Smooth muscle cell (in vitro differentiated cells): ENCODE measurements around the gene SYT1. TPM values are rescaled to one million over a fixed set of nuclear protein-coding genes. Genes with fewer than 3 reads are reported as not detected.

ENCODE experiments used
- DNase-seq: peaks from one replicate; lab custom pipeline; 2025; ENCODE audit not compliant: unreplicated experiment; lab: John Stamatoyannopoulos, UW
- H2AFZ ChIP-seq: fragments of 200-600 bp; sonication (generic); 2 replicates; pipeline ENCODE4 v1.6.0; 2016; ENCODE audit warnings: antibody characterized with exemption, low read depth, mild to moderate bottlenecking
- H3F3A ChIP-seq: fragments of 200-600 bp; sonication (generic); 2 replicates; pipeline ENCODE4 v1.6.0; 2017; ENCODE audit warnings: antibody characterized with exemption, low read depth
- H3K27ac ChIP-seq: fragments of 200-600 bp; sonication (generic); 2 replicates; pipeline ENCODE4 v1.5.1; 2016; ENCODE audit warnings: low read depth, mild to moderate bottlenecking
- H3K27me3 ChIP-seq: fragments of 200-600 bp; sonication (generic); 2 replicates; pipeline ENCODE4 v1.6.1; 2016; ENCODE audit warnings: low read depth, mild to moderate bottlenecking
- H3K36me3 ChIP-seq: fragments of 200-600 bp; sonication (generic); 2 replicates; pipeline ENCODE4 v1.5.1; 2016; ENCODE audit warnings: low read depth
- H3K4me1 ChIP-seq: fragments of 200-600 bp; sonication (generic); 2 replicates; pipeline ENCODE4 v1.5.1; 2016; ENCODE audit warnings: low read depth
- H3K4me2 ChIP-seq: fragments of 200-600 bp; sonication (generic); 2 replicates; pipeline ENCODE4 v1.6.0; 2016; ENCODE audit warnings: mild to moderate bottlenecking
- H3K4me3 ChIP-seq: fragments of 200-600 bp; sonication (generic); 2 replicates; pipeline ENCODE4 v1.5.1; 2016; ENCODE audit warnings: mild to moderate bottlenecking
- H3K79me2 ChIP-seq: fragments of 200-600 bp; sonication (generic); 2 replicates; pipeline ENCODE4 v1.6.0; 2016; ENCODE audit warnings: low read depth, mild to moderate bottlenecking
- H3K9ac ChIP-seq: fragments of 200-600 bp; sonication (generic); 2 replicates; pipeline ENCODE4 v1.6.0; 2016; ENCODE audit warnings: low read depth
- H3K9me3 ChIP-seq: fragments of 200-600 bp; sonication (generic); replicated peaks from 2 replicates; pipeline ENCODE4 v1.5.1; 2016; ENCODE audit warnings: low read depth
- H4K20me1 ChIP-seq: fragments of 200-600 bp; sonication (generic); 2 replicates; pipeline ENCODE4 v1.6.0; 2016; ENCODE audit warnings: low read depth
- WGBS: methylation state at CpG from one replicate; pipeline ENCODE4 v1.1.7; 2016; ENCODE audit warnings: low lambda C conversion rate; 5-methylcytosine and 5-hydroxymethylcytosine counted together
- polyA plus RNA-seq: library from polyadenylated mRNA; unstranded; fragments of >200 nt; fragmentation: Nextera tagmentation; extraction: Ambion mirVana; gene quantifications from 2 replicates; pipeline ENCODE4 v1.2.1, GENCODE V29; 2016
- total RNA-seq: library from RNA; depleted of rRNA; stranded (reverse); fragments of >200 nt; gene quantifications from 2 replicates; pipeline ENCODE4 v1.2.3, GENCODE V29; 2014
- TF ChIP-seq, protein P1 (sequence below): fragments of 200-600 bp; sonication (generic); IDR thresholded peaks from 2 replicates; pipeline ENCODE4 v1.5.1; 2017; ENCODE audit warnings: borderline replicate concordance, mild to moderate bottlenecking, antibody characterized with exemption; ENCODE audit not compliant: insufficient read depth, poor library complexity, severe bottlenecking

SYT1 gene
- total and polyA plus RNA-seq, 2 experiments from 2014 or later = 5.2 to 10.2 TPM

DNA sequence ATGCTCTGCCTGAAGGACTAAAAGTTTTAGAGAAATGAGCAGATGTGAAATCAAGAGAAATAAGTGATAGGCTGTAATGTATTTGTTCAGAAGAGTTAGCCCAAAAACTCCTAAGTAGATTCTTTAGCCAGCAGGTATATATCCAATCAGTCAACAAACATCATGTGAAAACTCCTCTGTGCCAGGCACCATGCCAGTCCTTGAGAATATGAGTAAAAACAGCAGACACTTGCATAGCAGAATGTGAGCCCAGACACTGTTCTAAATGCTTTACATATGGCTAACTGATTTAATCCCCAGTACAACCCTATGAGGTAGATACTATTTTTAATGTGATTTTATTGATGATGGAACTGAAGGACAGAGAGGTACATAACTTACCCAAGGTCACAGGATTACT, 496.4 kb downstream of the SYT1 start:
- Histone ChIP-seq H2AFZ (no peak overlapping the region), H3K36me3 (no peaks in the 10 kb centered on the region), H3K9me3 (no peaks in the 10 kb centered on the region), H3K4me1 (no peaks in the 10 kb centered on the region), H3K27me3 (no peaks in the 10 kb centered on the region), H3K9ac (no peak overlapping the region), H4K20me1 (no peaks in the 10 kb centered on the region), H3K4me3 (no peak overlapping the region), H3F3A (no peaks in the 10 kb centered on the region), H3K27ac (no peak overlapping the region), H3K4me2 (no peak overlapping the region), H3K79me2 (no peaks in the 10 kb centered on the region)
- DNase-seq = no peak
- TF ChIP-seq, protein P1, sequence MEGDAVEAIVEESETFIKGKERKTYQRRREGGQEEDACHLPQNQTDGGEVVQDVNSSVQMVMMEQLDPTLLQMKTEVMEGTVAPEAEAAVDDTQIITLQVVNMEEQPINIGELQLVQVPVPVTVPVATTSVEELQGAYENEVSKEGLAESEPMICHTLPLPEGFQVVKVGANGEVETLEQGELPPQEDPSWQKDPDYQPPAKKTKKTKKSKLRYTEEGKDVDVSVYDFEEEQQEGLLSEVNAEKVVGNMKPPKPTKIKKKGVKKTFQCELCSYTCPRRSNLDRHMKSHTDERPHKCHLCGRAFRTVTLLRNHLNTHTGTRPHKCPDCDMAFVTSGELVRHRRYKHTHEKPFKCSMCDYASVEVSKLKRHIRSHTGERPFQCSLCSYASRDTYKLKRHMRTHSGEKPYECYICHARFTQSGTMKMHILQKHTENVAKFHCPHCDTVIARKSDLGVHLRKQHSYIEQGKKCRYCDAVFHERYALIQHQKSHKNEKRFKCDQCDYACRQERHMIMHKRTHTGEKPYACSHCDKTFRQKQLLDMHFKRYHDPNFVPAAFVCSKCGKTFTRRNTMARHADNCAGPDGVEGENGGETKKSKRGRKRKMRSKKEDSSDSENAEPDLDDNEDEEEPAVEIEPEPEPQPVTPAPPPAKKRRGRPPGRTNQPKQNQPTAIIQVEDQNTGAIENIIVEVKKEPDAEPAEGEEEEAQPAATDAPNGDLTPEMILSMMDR = no peak

DNA sequence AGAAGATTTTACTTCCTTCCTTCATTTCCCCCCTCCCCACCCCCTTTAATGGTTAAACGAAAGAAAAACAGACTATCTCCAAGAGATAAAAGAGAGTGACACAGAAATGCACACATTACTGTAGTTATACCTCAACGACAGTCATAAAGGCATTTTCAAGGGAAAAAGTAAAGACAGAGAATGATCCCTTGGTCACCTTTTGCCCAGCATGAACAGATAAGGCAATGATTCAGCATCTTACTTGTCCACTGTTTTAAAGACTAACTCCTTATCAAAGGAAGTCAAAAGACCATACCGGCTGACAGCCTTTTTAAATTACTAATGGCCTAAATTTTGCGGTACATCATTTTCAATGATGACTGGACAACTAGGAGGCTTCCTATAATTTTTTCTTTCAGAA, 499.6 kb downstream of the SYT1 start:
- WGBS = 26% methylated on average over 4 of the region's 4 CpGs
- no peak overlapping the region for H3K9ac ChIP-seq

DNA sequence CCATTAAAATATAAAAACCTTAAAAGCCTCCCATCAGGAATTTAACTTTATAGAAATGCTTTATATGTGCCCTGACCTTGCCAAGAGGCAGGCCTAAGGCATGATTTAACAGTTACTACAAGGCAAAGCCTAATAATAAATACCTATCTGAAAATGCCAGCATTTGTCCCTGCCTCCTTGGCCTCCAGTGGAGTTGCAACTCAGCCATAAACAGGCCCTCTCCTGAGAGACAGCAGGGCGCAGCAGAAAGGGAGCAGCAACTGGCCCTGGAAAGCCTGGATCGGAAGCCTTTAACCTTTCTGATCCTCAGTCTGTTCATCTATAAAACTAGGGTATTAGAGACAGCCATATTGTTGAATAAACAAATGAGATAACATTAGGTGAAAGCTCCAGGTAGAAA, 501.8 kb downstream of the SYT1 start:
- Histone ChIP-seq H3K4me1 (peaks cover 6% of the 10 kb centered on the region), H3K9ac (no peak overlapping the region), H3K79me2 (no peaks in the 10 kb centered on the region), H3K27ac (no peak overlapping the region), H3K4me2 (no peak overlapping the region), H4K20me1 (no peaks in the 10 kb centered on the region), H3K36me3 (no peaks in the 10 kb centered on the region), H2AFZ (no peak overlapping the region), H3K9me3 (no peaks in the 10 kb centered on the region), H3F3A (no peaks in the 10 kb centered on the region), H3K4me3 (no peak overlapping the region), H3K27me3 (no peaks in the 10 kb centered on the region)
- TF ChIP-seq, protein P1 = no peak
- DNase-seq = no peak
- WGBS = 84% methylated on average over 2 of the region's 2 CpGs

More for the DNA sequence above, 499.6 kb downstream of the SYT1 start:
- Histone ChIP-seq H3K27me3 (no peaks in the 10 kb centered on the region), H3K4me1 (peaks cover 6% of the 10 kb centered on the region), H3F3A (no peaks in the 10 kb centered on the region), H2AFZ (no peak overlapping the region), H3K27ac (no peak overlapping the region), H3K36me3 (no peaks in the 10 kb centered on the region), H3K79me2 (no peaks in the 10 kb centered on the region), H4K20me1 (no peaks in the 10 kb centered on the region), H3K4me3 (no peak overlapping the region), H3K9me3 (no peaks in the 10 kb centered on the region), H3K4me2 (no peak overlapping the region)
- TF ChIP-seq, protein P1 = no peak
- DNase-seq = no peak

DNA sequence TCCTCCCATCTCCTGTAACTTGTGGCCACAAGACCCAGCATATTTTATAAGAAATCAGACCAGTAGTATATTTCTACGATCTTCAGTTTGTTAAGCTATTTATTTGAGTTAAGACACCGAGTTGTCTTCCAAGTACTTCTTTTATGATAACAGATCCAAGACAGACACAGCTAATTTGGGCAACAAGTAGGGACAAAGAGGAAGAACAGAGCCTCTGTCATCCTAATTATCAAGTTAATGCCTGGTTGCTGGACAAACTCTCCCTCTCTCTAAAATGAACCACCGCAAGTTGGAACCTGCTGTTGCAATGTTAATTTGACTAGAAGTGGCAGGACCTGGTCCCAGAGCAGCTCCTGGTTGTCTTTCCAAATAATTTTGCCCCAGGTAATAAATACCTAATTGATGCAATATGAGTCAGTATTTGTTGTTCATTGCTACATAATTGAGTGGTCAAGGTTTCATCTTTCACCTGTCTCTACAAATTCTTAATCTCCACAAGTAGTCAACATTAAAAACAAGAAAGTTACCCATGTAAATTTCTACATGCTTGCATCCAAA, 502.5 kb downstream of the SYT1 start:
- H3F3A ChIP-seq = no peaks in the 10 kb centered on the region
- H4K20me1 ChIP-seq = no peaks in the 10 kb centered on the region
- TF ChIP-seq, protein P1 = no peak
- H3K36me3 ChIP-seq = no peaks in the 10 kb centered on the region
- no peak overlapping the region for H2AFZ ChIP-seq
- H3K9ac ChIP-seq = no peak overlapping the region
- H3K4me2 ChIP-seq = no peak overlapping the region
- H3K4me1 ChIP-seq = peaks cover 6% of the 10 kb centered on the region
- no peak overlapping the region for H3K4me3 ChIP-seq
- H3K9me3 ChIP-seq = no peaks in the 10 kb centered on the region
- H3K79me2 ChIP-seq = no peaks in the 10 kb centered on the region
- no peak for DNase-seq
- 26% methylated on average over 3 of the region's 3 CpGs for WGBS
- H3K27me3 ChIP-seq = no peaks in the 10 kb centered on the region
- no peak overlapping the region for H3K27ac ChIP-seq
